H1 (cell line): ENCODE results near the gene DPYD.

ENCODE experiments used
- EGR1 ChIP-seq: IDR thresholded peaks from 2 replicates; pipeline ENCODE4 v1.6.1; 2011; ENCODE audit warnings: low read depth, low read length, borderline replicate concordance
- EP300 ChIP-seq, 2 experiments: IDR thresholded peaks; 1 replicate in 1 of 2; 2 replicates in 1 of 2; pipeline ENCODE4 v1.6.1; 2011 to 2012; ENCODE audit warnings: low read depth in 2 of 2, low read length in 2 of 2, mild to moderate bottlenecking in 2 of 2, borderline replicate concordance in 1 of 2, inconsistent platforms in 1 of 2, moderate library complexity in 1 of 2
- MAX ChIP-seq: IDR thresholded peaks from 2 replicates; pipeline ENCODE4 v1.6.1; 2012; ENCODE audit warnings: inconsistent platforms
- PHF8 ChIP-seq: fragments of 200-600 bp; sonication (generic); conservative IDR thresholded peaks from 2 replicates; pipeline ENCODE4 v1.7.1; 2012; ENCODE audit warnings: low read depth, mild to moderate bottlenecking, inconsistent platforms, low read length, moderate library complexity
- POLR2A ChIP-seq, 2 experiments: IDR thresholded peaks; 1 replicate in 1 of 2; 2 replicates in 1 of 2; pipeline ENCODE4 v1.6.1; 2011; ENCODE audit warnings: low read depth in 2 of 2, low read length in 2 of 2, mild to moderate bottlenecking in 2 of 2; ENCODE audit errors: control extremely low read depth in 1 of 2
- POLR2AphosphoS5 ChIP-seq: IDR thresholded peaks from 2 replicates; pipeline ENCODE4 v1.6.1; 2011; ENCODE audit warnings: low read depth, low read length
- RXRA ChIP-seq: IDR thresholded peaks from 2 replicates; pipeline ENCODE4 v1.6.1; 2011; ENCODE audit warnings: low read depth, mild to moderate bottlenecking, low read length, moderate library complexity; ENCODE audit not compliant: insufficient read depth
- SIN3A ChIP-seq, 2 experiments: IDR thresholded peaks in 1 of 2; conservative IDR thresholded peaks in 1 of 2; 2 replicates each; pipeline ENCODE4 v1.6.1; 2011 to 2012; ENCODE audit warnings: low read length in 2 of 2, improper control_type of control experiment in 1 of 2, low read depth in 1 of 2, mild to moderate bottlenecking in 1 of 2
- TBP ChIP-seq: IDR thresholded peaks from 2 replicates; pipeline ENCODE4 v1.6.1; 2011; ENCODE audit warnings: low read depth, low read length, improper control_type of control experiment
- ZNF274 ChIP-seq: IDR thresholded peaks from 2 replicates; pipeline ENCODE4 v1.7.0; 2012; ENCODE audit warnings: low read length, borderline replicate concordance; ENCODE audit errors: extremely low read depth
- TF ChIP-seq, protein P1 (sequence below), 3 experiments: IDR thresholded peaks; 1 replicate in 2 of 3; 2 replicates in 1 of 3; pipeline versions ENCODE4 v1.5.1 to v1.6.1; 2011; ENCODE audit warnings: low read length in 3 of 3, mild to moderate bottlenecking in 3 of 3, inconsistent platforms in 2 of 3, low read depth in 1 of 3, moderate library complexity in 1 of 3; ENCODE audit not compliant: insufficient read depth in 1 of 3; ENCODE audit errors: control extremely low read depth in 1 of 3

DNA sequence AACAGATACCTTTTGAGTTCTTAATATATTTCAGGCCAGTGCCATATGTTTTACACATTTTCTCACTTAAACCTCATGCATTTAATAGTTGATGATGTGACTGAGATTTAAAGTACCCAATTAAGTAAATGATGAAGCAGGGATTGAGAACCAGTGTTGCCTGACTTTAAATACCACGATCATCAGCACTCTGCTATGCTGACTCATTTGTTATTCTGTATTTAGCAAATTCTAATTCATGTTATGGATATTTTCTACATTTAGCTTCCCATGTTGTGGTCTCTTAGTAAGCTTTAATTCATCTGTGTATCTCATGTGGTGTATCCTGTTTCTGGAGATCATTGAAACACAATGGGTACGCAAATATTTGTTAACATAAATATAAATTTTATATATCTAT lies 836.3 kb downstream of the DPYD start:
- TF ChIP-seq POLR2A (IDR thresholded peaks at IDR 0.05; ENCODE audit: control extremely low read depth in 1 of 2, low read depth in 2 of 2, low read length in 2 of 2) = no peak
- no peak for TF ChIP-seq EP300 (IDR thresholded peaks at IDR 0.05; ENCODE audit: borderline replicate concordance in 1 of 2, low read depth in 2 of 2, low read length in 2 of 2)
- TF ChIP-seq, protein P1, sequence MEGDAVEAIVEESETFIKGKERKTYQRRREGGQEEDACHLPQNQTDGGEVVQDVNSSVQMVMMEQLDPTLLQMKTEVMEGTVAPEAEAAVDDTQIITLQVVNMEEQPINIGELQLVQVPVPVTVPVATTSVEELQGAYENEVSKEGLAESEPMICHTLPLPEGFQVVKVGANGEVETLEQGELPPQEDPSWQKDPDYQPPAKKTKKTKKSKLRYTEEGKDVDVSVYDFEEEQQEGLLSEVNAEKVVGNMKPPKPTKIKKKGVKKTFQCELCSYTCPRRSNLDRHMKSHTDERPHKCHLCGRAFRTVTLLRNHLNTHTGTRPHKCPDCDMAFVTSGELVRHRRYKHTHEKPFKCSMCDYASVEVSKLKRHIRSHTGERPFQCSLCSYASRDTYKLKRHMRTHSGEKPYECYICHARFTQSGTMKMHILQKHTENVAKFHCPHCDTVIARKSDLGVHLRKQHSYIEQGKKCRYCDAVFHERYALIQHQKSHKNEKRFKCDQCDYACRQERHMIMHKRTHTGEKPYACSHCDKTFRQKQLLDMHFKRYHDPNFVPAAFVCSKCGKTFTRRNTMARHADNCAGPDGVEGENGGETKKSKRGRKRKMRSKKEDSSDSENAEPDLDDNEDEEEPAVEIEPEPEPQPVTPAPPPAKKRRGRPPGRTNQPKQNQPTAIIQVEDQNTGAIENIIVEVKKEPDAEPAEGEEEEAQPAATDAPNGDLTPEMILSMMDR (IDR thresholded peaks at IDR 0.05; ENCODE audit: control extremely low read depth in 1 of 3, insufficient read depth in 1 of 3, low read depth in 1 of 3, low read length in 3 of 3) = no peak
- no peak for TF ChIP-seq MAX
- no peak for TF ChIP-seq RXRA
- TF ChIP-seq EGR1 = no peak
- no peak for TF ChIP-seq ZNF274
- TF ChIP-seq SIN3A (conservative IDR thresholded peaks at IDR 0.05 in 1 of 2, IDR thresholded peaks at IDR 0.05 in 1 of 2; ENCODE audit: low read depth in 1 of 2, low read length in 2 of 2) = no peak
- TF ChIP-seq TBP = no peak
- TF ChIP-seq POLR2AphosphoS5 = no peak
- no peak for TF ChIP-seq PHF8
